RWPE1 (cell line): ENCODE results near the gene CEBPA.

Source experiments
- CTCF ChIA-PET: fragments of 350-600 bp; sonication (Branson Sonifier 250); formaldehyde crosslinking; extraction: SDS; loops from one replicate; lab custom pipeline; 2021; lab: Yijun Ruan, JAX
- POLR2A ChIA-PET: fragments of 400-600 bp; formaldehyde crosslinking; extraction: SDS; loops from one replicate; lab custom pipeline; 2020; ENCODE audit warnings: antibody characterized with exemption; ENCODE audit not compliant: low non-redundant PET; lab: Yijun Ruan, JAX
- DNase-seq: peaks from one replicate; pipeline ENCODE4 v3.0.0; 2012; ENCODE audit warnings: low spot score
- H3K27ac ChIP-seq: fragments of 450-650 bp; 2 replicates; pipeline ENCODE4 v1.5.1; 2017
- TF ChIP-seq, protein P1 (sequence below): fragments of 450-650 bp; conservative IDR thresholded peaks from 2 replicates; pipeline ENCODE4 v1.5.1; 2017; ENCODE audit warnings: low read depth, mild to moderate bottlenecking

The CEBPA gene

DNA sequence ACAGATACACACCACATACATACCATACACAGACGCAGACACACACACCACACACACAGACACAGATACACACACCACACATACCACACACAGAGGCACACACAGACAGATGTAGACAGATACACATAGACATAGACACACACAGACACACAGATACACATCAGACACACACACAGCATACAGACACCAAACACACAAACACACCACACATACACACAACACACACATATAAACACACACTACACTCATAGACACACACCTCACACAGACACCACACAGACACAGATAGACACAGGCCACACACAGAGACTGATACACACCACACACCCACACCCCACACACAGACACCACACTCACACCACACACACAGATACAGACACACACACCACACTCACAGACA is 51.8 kb downstream of the CEBPA start:
- ChIA-PET POLR2A (no interaction called here), CTCF (no interaction called here)
- H3K27ac ChIP-seq: no peak overlapping the region
- no peak for DNase-seq
- TF ChIP-seq, protein P1, sequence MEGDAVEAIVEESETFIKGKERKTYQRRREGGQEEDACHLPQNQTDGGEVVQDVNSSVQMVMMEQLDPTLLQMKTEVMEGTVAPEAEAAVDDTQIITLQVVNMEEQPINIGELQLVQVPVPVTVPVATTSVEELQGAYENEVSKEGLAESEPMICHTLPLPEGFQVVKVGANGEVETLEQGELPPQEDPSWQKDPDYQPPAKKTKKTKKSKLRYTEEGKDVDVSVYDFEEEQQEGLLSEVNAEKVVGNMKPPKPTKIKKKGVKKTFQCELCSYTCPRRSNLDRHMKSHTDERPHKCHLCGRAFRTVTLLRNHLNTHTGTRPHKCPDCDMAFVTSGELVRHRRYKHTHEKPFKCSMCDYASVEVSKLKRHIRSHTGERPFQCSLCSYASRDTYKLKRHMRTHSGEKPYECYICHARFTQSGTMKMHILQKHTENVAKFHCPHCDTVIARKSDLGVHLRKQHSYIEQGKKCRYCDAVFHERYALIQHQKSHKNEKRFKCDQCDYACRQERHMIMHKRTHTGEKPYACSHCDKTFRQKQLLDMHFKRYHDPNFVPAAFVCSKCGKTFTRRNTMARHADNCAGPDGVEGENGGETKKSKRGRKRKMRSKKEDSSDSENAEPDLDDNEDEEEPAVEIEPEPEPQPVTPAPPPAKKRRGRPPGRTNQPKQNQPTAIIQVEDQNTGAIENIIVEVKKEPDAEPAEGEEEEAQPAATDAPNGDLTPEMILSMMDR: no peak
